Gastroesophageal sphincter (tissue), 3 donors: ENCODE results near the gene DOK6.

Source experiments
- EP300 ChIP-seq: sonication (generic); formaldehyde crosslinking; IDR thresholded peaks from one replicate; pipeline ENCODE4 v1.6.1; 2017; ENCODE audit warnings: antibody characterized with exemption, mild to moderate bottlenecking
- TF ChIP-seq, protein P1 (sequence below), 4 experiments: fragments of 200-600 bp in 2 of 4; fragments of 450-650 bp in 2 of 4; sonication (generic) in 1 of 4; IDR thresholded peaks; one replicate each; pipeline ENCODE4 v1.5.1; 2017 to 2019; ENCODE audit warnings: antibody characterized with exemption in 4 of 4, mild to moderate bottlenecking in 2 of 4, moderate library complexity in 2 of 4

DNA sequence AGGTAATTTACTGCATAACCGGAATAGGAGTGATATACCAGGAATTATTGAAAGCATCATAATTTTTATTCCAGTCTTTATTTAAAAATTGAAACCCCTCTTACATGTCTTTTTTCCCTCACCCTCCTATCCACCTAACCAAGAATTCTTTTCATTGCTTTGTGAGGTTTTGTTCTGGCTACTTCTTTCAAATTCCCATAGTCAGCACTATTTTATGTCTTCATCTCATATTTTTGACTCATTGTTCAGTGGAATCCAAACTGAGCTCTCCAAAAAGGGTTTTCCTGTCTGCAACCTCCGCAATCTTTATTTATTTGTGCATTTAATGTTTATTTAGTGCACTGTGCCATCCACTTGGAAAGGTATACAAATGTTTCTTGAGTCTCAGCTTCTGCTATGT, 128.5 kb downstream of the DOK6 start:
- TF ChIP-seq, protein P1, sequence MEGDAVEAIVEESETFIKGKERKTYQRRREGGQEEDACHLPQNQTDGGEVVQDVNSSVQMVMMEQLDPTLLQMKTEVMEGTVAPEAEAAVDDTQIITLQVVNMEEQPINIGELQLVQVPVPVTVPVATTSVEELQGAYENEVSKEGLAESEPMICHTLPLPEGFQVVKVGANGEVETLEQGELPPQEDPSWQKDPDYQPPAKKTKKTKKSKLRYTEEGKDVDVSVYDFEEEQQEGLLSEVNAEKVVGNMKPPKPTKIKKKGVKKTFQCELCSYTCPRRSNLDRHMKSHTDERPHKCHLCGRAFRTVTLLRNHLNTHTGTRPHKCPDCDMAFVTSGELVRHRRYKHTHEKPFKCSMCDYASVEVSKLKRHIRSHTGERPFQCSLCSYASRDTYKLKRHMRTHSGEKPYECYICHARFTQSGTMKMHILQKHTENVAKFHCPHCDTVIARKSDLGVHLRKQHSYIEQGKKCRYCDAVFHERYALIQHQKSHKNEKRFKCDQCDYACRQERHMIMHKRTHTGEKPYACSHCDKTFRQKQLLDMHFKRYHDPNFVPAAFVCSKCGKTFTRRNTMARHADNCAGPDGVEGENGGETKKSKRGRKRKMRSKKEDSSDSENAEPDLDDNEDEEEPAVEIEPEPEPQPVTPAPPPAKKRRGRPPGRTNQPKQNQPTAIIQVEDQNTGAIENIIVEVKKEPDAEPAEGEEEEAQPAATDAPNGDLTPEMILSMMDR (IDR thresholded peaks at IDR 0.05), result no peak
- no peak for TF ChIP-seq EP300
